A549 treated with Mapracorat at 1 μM for 4 hours (cell line): ENCODE results near the gene CCDC7. TPM values are rescaled to one million over a fixed set of nuclear protein-coding genes. Genes with fewer than 3 reads are reported as not detected.

ENCODE experiments used
- total RNA-seq: library from RNA; stranded (reverse); fragments of 200-300 nt; extraction: Qiagen RNA extraction; gene quantifications from 5 replicates; pipeline ENCODE4 v1.2.3, GENCODE V29; 2022

The CCDC7 gene
- 0.63 to 0.97 TPM (median 0.82 TPM) in 5 replicates for total RNA-seq

GRCh38 chr10:32445740-32446535 is at the start of gene CCDC7:
Gene CCDC7 (plus strand): TSS chr10:32446140. CDS start chr10:32451643, 5,503 bp downstream.

Other genes with a start within 250 kb of the CCDC7 start
- gene EPC1, start 99.0 kb upstream of the CCDC7 start, total RNA-seq, result 17.3 to 20.0 TPM (median 18.0 TPM) in 5 replicates